ENCODE results near the gene DFFB. TPM values are rescaled to one million over a fixed set of nuclear protein-coding genes. Genes with fewer than 3 reads are reported as not detected.

Gene DFFB
- total and polyA plus RNA-seq, 2 donors (not counting 3 experiments of a cell fraction or from before 2014, with no cell fraction given), result 11.7 to 11.8 TPM

DNA sequence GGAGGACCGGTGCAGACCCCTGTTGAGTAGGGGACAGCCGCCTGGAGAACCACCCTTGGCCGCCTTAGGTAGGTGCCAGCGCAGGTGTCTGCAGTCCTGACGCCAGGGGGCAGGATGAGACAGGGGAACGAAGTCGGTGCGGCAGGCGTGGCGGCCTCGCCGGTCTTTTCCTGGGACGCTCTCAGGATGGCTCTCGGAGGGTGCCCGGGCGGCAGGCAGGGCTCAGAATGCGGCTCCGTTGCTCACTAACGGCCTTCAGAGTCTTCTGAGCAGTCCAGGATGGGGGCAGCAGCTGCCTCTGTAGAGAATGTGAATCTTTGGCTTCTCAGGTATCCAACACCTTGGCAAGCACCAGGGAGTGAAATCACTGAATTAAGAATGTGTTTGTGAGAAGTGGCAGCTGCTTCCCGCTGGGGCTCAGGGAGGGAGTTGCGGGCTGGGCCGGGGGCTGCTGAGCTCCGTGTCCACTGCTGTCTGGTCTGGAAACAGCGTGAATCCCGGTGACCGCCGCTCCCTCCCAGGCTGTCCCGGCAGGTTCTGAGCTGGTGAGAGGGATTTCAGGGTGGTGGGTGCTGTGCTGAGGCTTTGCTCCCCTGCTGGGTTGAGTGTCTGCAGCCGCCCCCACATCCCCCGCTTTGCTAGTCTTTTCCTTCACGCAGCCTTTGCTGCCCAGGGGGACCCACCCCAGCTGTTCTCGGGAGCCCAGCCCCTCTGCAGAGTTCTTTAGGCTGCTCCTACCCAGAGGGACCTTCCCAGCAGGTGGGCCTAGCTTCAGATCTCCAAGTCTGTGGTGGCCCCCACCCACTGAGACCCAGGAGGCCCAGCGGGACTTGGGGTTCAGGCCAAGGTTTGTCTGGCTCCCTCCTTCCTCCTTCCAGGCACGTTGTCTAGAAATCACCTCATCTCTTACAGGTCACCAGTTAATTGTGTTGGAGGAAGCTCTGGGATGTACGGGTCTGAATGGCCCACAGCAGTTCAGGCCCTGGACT, 53.9 kb downstream of the DFFB start:
- Histone ChIP-seq H3K4me2 (ENCODE audit: insufficient read depth, low read length) (no peak overlapping the region), H4K20me1 (replicated peaks; ENCODE audit: control insufficient read depth, extremely low read depth, insufficient read depth, low read length) (no peaks in the 10 kb centered on the region), H3K36me3 (ENCODE audit: control insufficient read depth in 2 of 2, extremely low read depth in 1 of 2, insufficient read depth in 2 of 2, low read length in 2 of 2) (no peaks in the 10 kb centered on the region), H3K9me1 (replicated peaks; ENCODE audit: control insufficient read depth, extremely low read depth, insufficient read depth, low read length) (no peaks in the 10 kb centered on the region), H2AFZ (ENCODE audit: low read depth, low read length) (no peak overlapping the region), H3K9me3 (replicated peaks; ENCODE audit: control insufficient read depth, insufficient read depth, low read length) (no peaks in the 10 kb centered on the region), H3K79me2 (ENCODE audit: control insufficient read depth, insufficient read depth, low read length) (no peaks in the 10 kb centered on the region), H3K27ac (ENCODE audit: insufficient read depth, low read depth, low read length) (no peak overlapping the region), H3K4me3 (replicated peaks in 1 of 3; ENCODE audit: insufficient read depth in 1 of 3, low read depth in 1 of 3, low read length in 3 of 3) (no peak overlapping the region), H3K27me3 (ENCODE audit: control insufficient read depth in 2 of 2, insufficient read depth in 2 of 2, low read length in 2 of 2) (peaks cover 0 to 1% of the 10 kb centered on the region in 2 experiments), H3K9ac (replicated peaks; ENCODE audit: extremely low read depth, insufficient read depth, low read length) (no peak overlapping the region), H3K4me1 (ENCODE audit: control insufficient read depth, extremely low read depth, insufficient read depth, low read length) (no peaks in the 10 kb centered on the region)
- dilution Hi-C loops (cut with MboI; ENCODE audit: extremely low pct_ligation_motif_present, low sequenced_read_pairs) (no loop called here), intact Hi-C loops (cut with micrococcal nuclease) (no loop called here)
- ChIA-PET POLR2A (no interaction called here), CTCF (no interaction called here)
- no peak for TF ChIP-seq MYC (IDR thresholded peaks at IDR 0.05; ENCODE audit: low read depth, low read length)
- TF ChIP-seq, protein P1, sequence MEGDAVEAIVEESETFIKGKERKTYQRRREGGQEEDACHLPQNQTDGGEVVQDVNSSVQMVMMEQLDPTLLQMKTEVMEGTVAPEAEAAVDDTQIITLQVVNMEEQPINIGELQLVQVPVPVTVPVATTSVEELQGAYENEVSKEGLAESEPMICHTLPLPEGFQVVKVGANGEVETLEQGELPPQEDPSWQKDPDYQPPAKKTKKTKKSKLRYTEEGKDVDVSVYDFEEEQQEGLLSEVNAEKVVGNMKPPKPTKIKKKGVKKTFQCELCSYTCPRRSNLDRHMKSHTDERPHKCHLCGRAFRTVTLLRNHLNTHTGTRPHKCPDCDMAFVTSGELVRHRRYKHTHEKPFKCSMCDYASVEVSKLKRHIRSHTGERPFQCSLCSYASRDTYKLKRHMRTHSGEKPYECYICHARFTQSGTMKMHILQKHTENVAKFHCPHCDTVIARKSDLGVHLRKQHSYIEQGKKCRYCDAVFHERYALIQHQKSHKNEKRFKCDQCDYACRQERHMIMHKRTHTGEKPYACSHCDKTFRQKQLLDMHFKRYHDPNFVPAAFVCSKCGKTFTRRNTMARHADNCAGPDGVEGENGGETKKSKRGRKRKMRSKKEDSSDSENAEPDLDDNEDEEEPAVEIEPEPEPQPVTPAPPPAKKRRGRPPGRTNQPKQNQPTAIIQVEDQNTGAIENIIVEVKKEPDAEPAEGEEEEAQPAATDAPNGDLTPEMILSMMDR (IDR thresholded peaks at IDR 0.05; ENCODE audit: extremely low read depth in 1 of 2, insufficient read depth in 1 of 2, low read depth in 1 of 2, low read length in 2 of 2), result peak; percentile 45 to 65
- no TSS peak for BruUV-seq (replicated peaks)
- FAIRE-seq, result peak; percentile 50
- DNase-seq (ENCODE audit: low read depth, low spot score), result peak; percentile 15
